ENCODE data around the gene AAK1.

DNA sequence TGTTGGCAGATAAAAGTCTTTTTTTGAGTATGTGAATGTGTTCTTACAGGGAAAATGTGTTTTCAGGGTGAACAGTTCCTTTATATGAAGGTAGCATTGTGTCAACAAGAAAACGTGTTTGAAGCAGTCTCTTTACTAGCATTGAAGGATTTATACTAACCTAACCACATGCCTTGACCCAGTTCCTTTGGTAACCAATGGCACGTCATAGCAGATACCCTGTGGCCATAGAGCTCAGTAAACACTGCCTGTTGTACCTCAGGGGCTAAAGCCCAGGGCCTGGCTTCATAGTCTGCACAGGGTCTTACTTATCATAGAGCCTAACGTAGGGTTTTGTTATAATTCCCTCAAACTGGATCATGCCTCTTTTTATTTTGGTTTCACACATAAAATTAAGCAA lies 174.2 kb downstream of the AAK1 start:
- TF ChIP-seq, protein P1, sequence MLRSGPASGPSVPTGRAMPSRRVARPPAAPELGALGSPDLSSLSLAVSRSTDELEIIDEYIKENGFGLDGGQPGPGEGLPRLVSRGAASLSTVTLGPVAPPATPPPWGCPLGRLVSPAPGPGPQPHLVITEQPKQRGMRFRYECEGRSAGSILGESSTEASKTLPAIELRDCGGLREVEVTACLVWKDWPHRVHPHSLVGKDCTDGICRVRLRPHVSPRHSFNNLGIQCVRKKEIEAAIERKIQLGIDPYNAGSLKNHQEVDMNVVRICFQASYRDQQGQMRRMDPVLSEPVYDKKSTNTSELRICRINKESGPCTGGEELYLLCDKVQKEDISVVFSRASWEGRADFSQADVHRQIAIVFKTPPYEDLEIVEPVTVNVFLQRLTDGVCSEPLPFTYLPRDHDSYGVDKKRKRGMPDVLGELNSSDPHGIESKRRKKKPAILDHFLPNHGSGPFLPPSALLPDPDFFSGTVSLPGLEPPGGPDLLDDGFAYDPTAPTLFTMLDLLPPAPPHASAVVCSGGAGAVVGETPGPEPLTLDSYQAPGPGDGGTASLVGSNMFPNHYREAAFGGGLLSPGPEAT (IDR thresholded peaks at IDR 0.05; ENCODE audit: low read depth) = no peak
- TF ChIP-seq NR2C2 (IDR thresholded peaks at IDR 0.05; ENCODE audit: borderline replicate concordance, control insufficient read depth, insufficient read length, low read depth) = no peak
- no peak for TF ChIP-seq CEBPB (IDR thresholded peaks at IDR 0.05; ENCODE audit: borderline replicate concordance in 1 of 2, low read depth in 2 of 2, low read length in 2 of 2)

Measured in GM12878 (cell line).